Stimulated activated naive B cell treated with anti-CD40 and anti-IgM and Interleukin-4, amounts not matched to agents 10 μg/mL and 1 μg/mL and 100 μg/mL, for 72 hours (primary cell): ENCODE results near the gene ARHGEF7.
A peak's percentile ranks its signal among the peaks of the same experiment; 100 is the strongest.

Source experiments
- ATAC-seq, 2 donors: fragments of 150-1000 bp; cut with Tn5 transposase; replicated peaks; 2 replicates each; pipeline ENCODE4 v1.10.0; 2021; ENCODE audit warnings: moderate library complexity in 1 of 2
- DNase-seq: peaks from one replicate; pipeline ENCODE4 v3.0.0; 2021
- H3K27ac Mint-ChIP-seq: one replicate; pipeline ENCODE4 v1.8.0; 2022; ENCODE audit warnings: mild to moderate bottlenecking, mixed read lengths
- H3K27me3 Mint-ChIP-seq, 2 donors: one replicate each; pipeline ENCODE4 v1.8.0; 2022; ENCODE audit warnings: mixed read lengths in 2 of 2
- H3K36me3 Mint-ChIP-seq, 2 donors: one replicate each; pipeline ENCODE4 v1.8.0; 2022; ENCODE audit warnings: mixed read lengths in 2 of 2, mild to moderate bottlenecking in 1 of 2
- H3K4me1 Mint-ChIP-seq, 2 donors: one replicate each; pipeline ENCODE4 v1.8.0; 2022; ENCODE audit warnings: mixed read lengths in 2 of 2, mild to moderate bottlenecking in 1 of 2
- H3K4me3 Mint-ChIP-seq, 2 donors: one replicate each; pipeline ENCODE4 v1.8.0; 2022; ENCODE audit warnings: mild to moderate bottlenecking in 2 of 2, mixed read lengths in 2 of 2, moderate library complexity in 1 of 2
- H3K9me3 Mint-ChIP-seq, 2 donors: one replicate each; pipeline ENCODE4 v1.8.0; 2022; ENCODE audit warnings: mixed read lengths in 2 of 2, mild to moderate bottlenecking in 1 of 2

Gene ARHGEF7

DNA sequence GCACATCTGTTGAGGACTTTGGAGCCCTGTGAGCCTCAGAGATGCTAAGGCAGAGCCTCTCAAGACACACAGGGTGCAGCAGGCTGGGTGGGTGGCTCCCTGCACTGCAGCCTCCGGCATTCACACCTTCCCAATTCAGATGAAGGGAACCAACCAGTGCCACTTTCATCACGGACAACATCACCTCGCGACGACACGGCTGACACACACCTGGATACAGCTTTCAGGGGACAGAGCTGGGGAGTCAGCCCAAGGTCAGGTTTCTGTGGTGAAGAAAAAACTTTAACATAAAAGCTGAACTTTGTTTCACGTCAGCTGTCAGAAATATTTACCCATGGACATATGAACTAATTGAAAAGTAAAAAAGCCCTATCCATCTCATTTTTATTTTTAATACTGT, 24.9 kb upstream of the ARHGEF7 start:
- ATAC-seq (no peak), DNase-seq (no peak)
- H3K4me3 Mint-ChIP-seq, result no peak overlapping the region
- H3K27me3 Mint-ChIP-seq, result peaks cover 30 to 43% of the 10 kb centered on the region in 2 donors
- H3K4me1 Mint-ChIP-seq, result no peaks in the 10 kb centered on the region
- H3K9me3 Mint-ChIP-seq, result peaks cover 0 to 1% of the 10 kb centered on the region in 2 donors
- H3K36me3 Mint-ChIP-seq, result no peaks in the 10 kb centered on the region
- H3K27ac Mint-ChIP-seq, result no peak overlapping the region

DNA sequence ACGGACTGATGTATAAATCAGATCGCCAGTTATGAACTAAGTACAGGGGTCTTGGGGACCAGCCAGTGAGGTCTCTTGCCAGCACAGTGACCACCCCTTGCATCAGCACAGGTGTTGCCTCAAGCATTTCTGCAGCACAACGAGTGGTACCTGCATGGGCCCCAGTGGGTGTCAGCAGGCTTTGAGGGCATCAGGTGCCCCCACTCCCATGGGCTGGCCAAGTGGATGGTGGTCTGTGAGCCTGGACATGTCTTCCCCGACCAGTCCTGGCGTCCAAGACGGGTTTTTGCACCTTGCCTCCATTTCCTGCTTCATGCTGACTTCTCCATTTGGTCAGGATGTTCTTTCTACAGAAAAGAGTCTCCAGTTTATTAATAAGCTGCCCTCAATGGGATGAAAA, 22.4 kb upstream of the ARHGEF7 start:
- H3K4me3 Mint-ChIP-seq, result no peak overlapping the region
- H3K27me3 Mint-ChIP-seq, result peaks cover 40 to 53% of the 10 kb centered on the region in 2 donors
- no peak overlapping the region for H3K27ac Mint-ChIP-seq
- DNase-seq (no peak), ATAC-seq (no peak)
- H3K9me3 Mint-ChIP-seq, result no peaks in the 10 kb centered on the region
- H3K36me3 Mint-ChIP-seq, result no peaks in the 10 kb centered on the region
- H3K4me1 Mint-ChIP-seq, result no peaks in the 10 kb centered on the region

DNA sequence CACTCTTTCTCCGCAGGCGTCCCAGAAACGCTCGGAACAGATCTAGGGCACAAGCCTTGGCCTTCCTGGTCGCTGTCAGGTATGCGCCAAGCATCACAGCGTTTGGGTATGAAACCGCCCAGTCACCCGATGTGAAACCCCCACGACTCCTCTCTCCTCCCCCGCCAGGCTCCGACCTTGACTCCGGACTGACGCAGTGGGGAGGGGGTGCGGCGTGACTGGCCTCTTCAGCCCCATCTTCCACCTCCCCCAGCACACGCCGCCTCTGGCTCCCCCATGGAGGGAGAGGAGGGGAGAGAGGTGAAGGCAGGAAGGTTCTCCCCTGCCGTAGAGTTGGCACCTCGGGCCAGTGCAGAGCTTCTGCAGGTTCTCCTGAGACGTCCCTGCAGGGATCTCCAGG, 22.0 kb upstream of the ARHGEF7 start:
- Mint-ChIP-seq H3K27me3 (peaks cover 44 to 55% of the 10 kb centered on the region in 2 donors), H3K36me3 (no peaks in the 10 kb centered on the region), H3K9me3 (no peaks in the 10 kb centered on the region), H3K4me1 (no peaks in the 10 kb centered on the region), H3K27ac (no peak overlapping the region), H3K4me3 (no peak overlapping the region)
- ATAC-seq (no peak), DNase-seq (no peak)

DNA sequence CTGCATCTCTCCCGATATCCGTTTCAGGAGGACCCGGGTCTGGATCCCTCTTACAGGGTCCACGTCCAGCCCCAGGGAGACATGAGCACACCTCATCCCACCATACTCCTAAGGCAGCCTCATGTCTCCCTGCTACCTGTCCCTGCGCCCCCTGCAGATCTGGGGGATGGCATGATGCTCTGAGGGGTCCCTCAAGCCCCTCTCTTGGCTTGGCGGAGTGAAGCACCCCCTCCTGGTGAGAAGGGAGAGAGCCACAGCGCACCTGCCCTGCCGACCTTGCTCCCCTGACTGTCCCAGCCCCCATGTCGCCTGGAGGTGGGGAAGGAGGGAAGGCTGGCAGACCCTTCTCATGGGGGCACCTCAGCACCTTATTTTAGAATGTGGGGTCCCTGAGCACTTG, 21.5 kb upstream of the ARHGEF7 start:
- no peak overlapping the region for H3K27ac Mint-ChIP-seq
- H3K9me3 Mint-ChIP-seq, result no peaks in the 10 kb centered on the region
- no peaks in the 10 kb centered on the region for H3K36me3 Mint-ChIP-seq
- H3K27me3 Mint-ChIP-seq, result peaks cover 49 to 59% of the 10 kb centered on the region in 2 donors
- H3K4me3 Mint-ChIP-seq, result no peak overlapping the region
- DNase-seq (no peak), ATAC-seq (no peak)
- H3K4me1 Mint-ChIP-seq, result no peaks in the 10 kb centered on the region

DNA sequence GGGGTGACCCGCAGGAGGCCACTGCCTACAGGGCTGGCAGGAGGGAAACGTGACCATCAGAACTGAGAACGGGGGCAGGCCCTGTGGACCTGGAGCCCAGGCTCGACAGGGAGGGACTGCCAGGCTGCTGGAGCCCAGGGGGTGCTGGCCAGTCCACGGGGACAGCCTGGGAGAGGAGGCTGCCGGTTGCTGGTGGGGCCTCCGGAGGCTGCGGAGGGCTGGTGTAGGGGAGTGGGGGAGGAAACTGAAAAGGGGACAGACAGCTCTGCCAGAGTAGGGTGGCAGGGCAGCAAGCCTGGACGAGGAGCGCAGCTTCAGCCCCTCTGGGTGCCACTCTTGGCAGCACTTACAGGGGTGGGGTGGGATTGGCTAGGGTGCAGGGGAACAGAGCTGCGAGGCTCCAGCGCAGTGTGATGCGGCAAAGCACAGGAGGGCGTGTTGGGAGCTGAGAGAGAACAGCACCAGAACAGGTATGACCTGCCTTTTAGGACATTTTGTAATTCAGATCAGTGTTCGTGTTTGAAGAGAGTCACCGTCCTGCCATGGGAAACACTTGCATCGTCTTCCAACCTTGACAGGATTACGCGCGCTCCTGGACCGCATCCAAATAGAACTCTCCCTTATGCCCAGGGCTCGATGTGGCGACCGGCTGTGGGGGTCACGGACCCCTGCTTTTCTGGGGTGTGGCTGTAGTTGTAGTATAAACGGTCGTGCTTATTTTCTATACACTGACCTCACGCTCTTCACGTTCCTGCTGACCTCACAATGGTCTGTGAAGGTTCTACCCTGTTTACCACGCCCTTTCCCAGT, 19.9 kb upstream of the ARHGEF7 start:
- Mint-ChIP-seq H3K36me3 (peaks cover 0 to 2% of the 10 kb centered on the region in 2 donors), H3K9me3 (no peaks in the 10 kb centered on the region), H3K27me3 (peaks cover 63 to 74% of the 10 kb centered on the region in 2 donors), H3K4me3 (no peak overlapping the region), H3K4me1 (no peaks in the 10 kb centered on the region), H3K27ac (no peak overlapping the region)
- DNase-seq (no peak), ATAC-seq (no peak)

DNA sequence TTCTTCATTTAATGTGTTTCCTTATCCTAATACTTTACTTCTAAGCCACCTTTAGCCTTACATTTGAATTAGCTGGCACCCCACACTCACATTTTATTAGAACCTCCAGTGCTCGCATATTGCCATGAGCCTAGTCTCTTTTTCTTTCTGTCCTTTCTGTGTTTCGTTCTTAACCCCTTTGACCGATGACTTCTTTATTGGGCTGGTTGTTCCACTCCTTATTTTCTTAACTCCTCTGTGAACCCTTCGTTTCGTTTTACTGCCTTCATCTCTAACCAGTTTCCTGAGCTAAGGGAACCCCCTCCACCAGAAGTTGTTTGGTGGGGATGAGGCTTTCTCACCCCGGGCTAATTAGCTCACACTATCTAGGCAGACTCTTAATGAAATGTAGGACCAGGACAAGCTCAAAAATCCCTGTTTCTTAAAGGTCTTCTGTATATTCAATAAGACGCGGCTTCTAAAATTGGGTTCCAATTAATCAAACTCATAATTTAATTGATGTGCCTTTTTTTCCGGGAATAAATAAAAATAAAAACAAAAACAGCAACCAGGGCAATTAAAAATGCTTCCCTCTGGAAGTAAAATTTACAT, 19.1 kb upstream of the ARHGEF7 start:
- DNase-seq, result no peak
- H3K27me3 Mint-ChIP-seq, result peaks cover 67 to 77% of the 10 kb centered on the region in 2 donors
- no peak overlapping the region for H3K27ac Mint-ChIP-seq
- H3K4me1 Mint-ChIP-seq, result no peaks in the 10 kb centered on the region
- H3K9me3 Mint-ChIP-seq, result no peaks in the 10 kb centered on the region
- H3K4me3 Mint-ChIP-seq, result no peak overlapping the region
- peaks cover 0 to 2% of the 10 kb centered on the region in 2 donors for H3K36me3 Mint-ChIP-seq
- ATAC-seq, result no peak

DNA sequence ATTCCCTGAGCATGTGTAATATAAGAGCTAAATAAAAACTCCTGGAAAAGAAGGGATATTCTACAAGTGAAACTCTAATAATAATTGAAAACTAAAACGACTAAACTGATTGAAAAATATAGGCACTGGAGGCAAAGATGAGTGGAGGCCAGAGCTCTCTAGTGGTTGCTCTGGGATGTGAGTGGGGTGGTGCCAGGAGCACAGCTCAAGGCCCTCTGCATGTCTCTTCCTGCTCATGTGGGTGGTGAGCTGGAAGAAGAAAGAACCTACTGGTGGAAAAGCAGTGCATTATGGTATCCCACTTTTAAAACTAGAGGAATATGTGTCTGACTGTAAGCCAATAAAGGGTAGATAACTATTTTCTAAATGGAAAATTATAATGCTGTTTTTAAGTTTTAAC, 15.8 kb upstream of the ARHGEF7 start:
- DNase-seq (no peak), ATAC-seq (no peak)
- Mint-ChIP-seq H3K27me3 (peaks cover 74 to 86% of the 10 kb centered on the region in 2 donors), H3K27ac (no peak overlapping the region), H3K9me3 (peaks cover 15 to 16% of the 10 kb centered on the region in 2 donors), H3K4me1 (no peaks in the 10 kb centered on the region), H3K4me3 (no peak overlapping the region), H3K36me3 (peaks cover 11 to 14% of the 10 kb centered on the region in 2 donors)

DNA sequence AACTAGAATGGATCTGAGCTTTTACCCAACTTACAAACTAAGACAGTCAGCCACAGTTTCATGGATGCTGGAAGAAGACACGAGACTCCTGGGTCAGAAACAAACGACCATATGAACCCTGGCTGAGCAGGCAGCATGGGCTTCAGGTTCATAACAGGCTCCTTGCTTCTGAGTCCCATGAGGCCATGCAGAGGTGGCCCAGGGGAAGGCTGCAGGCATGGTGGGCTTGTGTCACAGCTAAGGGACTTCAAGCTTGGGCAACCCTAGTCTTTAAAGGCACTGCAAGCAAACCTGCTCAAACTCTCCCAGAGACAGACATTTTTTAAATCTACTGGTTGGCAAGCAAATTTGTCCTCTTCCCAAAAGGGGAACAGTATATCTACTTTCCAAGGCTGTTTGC, 5.1 kb upstream of the ARHGEF7 start:
- Mint-ChIP-seq H3K4me1 (peaks cover 5 to 10% of the 10 kb centered on the region in 2 donors), H3K4me3 (no peak overlapping the region), H3K9me3 (peaks cover 4 to 5% of the 10 kb centered on the region in 2 donors), H3K36me3 (no peaks in the 10 kb centered on the region), H3K27ac (no peak overlapping the region), H3K27me3 (peaks cover 61 to 88% of the 10 kb centered on the region in 2 donors)
- ATAC-seq, result no peak
- no peak for DNase-seq

DNA sequence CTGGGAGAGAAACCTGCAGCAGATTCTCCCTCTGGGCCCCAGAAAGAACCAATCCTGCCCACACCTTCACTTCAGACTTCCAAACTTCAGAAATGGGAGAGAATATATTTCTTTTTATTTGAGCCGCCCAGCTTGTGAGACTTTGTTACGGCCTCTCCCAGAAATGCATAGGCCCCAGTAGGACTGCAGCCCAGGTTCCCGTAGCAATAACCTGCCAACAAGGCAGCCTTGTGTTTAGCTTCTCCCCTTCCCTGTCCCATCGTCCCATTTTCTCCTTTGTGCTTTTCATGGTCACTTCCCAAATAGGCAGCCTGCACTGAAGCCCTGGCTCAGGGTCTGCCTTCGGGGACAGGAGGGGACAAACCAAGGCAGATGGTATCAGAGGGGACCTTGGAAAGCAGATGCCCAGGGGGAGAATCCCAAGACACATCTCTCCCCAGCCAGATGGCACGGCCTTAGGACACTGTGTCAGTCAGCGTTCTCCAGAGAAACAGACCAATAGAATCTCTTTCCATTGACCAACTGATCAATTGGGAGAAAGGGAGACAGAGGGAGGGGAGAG, 3.7 kb upstream of the ARHGEF7 start:
- no peak for ATAC-seq
- Mint-ChIP-seq H3K4me3 (no peak overlapping the region), H3K9me3 (no peaks in the 10 kb centered on the region), H3K27ac (no peak overlapping the region), H3K27me3 (peaks cover 62 to 82% of the 10 kb centered on the region in 2 donors), H3K4me1 (peaks cover 9 to 16% of the 10 kb centered on the region in 2 donors), H3K36me3 (no peaks in the 10 kb centered on the region)
- DNase-seq, result no peak

DNA sequence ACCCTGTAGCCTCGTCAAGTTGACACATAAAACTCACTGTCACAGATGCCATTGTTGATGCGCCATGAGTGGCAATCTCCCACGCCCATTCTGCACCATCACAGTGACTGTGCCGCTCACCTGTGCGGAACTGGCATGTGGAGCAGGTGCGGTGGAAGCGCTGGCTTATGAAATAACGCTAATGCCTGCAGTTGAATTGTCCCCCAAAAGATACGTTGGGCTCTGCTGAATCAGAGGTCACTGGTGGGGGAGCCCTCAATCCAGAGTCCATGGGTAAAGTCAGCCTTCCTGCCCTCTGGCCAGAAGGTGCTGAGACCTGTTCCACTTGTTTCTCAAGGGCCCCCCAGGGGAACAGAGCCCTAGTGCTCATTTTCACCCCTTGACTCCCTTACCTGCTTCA, 2.9 kb upstream of the ARHGEF7 start:
- Mint-ChIP-seq H3K9me3 (no peaks in the 10 kb centered on the region), H3K27me3 (peaks cover 55 to 79% of the 10 kb centered on the region in 2 donors), H3K27ac (no peak overlapping the region), H3K4me1 (peaks cover 9 to 16% of the 10 kb centered on the region in 2 donors), H3K36me3 (no peaks in the 10 kb centered on the region), H3K4me3 (no peak overlapping the region)
- ATAC-seq (no peak), DNase-seq (no peak)

DNA sequence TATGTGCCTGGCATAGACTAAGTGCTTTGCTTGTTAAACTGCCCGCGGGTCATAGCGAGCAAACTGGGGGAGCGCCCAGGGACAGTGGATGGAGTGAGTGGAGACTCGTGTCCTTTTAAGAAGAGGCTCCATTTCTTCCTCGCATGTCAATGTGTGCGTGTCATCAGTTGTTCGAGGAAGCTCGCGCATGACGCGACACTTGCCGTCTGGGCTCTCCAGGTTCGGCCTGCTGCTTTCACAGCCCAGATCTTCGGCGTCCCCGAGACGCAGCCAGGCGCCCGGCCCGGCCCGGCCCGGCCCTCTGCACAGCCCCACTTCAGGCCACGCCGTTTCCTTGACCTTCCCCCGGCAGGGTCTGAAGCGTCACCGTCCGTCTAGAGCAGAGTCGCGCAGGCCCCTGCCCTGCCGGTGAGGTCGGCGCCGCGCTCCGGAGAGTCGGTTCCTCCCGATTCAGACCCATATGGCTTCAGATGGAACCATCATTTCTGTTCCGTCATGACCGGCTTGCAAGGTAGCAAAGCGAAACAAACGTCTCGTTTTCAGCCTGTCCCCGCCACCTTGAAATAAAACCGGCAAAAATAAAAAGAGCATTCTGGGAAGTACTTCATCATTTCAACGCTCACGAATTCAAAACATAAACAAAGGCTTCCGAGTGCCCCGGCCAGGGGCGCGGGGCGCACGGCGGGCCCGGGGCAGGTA, 599 bp upstream of the ARHGEF7 start:
- Mint-ChIP-seq H3K27ac (peak overlapping the region; percentile 68), H3K27me3 (peaks cover 52 to 81% of the 10 kb centered on the region in 2 donors), H3K4me3 (peak overlapping the region; percentile 89 to 91)

DNA sequence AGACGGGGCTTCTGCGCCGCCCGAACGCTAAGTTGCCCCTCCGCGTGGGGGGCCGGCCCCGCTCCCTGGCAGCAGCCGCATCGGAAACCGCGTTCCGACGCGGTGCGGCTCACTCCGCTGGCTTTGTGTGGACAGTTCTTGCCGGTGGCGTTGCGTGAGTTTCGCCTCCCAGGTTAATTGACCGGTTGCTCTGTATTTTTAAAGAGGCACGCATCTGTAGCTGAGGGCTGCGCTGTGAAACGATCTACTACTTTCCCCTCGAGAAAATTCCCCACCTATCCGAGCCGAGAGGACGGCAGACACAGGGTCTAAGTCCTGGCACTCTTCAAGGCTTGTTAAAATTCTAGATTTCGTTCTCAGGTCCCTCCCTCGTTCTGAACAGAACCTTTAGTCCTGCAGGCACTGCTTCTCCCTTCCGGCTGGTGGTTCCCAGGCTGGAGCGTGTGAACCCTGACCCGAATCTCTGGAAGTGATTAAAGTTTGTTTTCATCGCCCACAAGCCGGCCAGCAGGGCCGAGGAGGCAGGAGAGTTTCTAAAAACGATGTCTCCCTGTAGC, 933 bp downstream of the ARHGEF7 start:
- DNase-seq, result no peak
- peak overlapping the region; percentile 79 to 83 for H3K4me3 Mint-ChIP-seq

More for the DNA sequence above, 599 bp upstream of the ARHGEF7 start:
- peaks cover 9 to 16% of the 10 kb centered on the region in 2 donors for H3K4me1 Mint-ChIP-seq
- ATAC-seq (peak; percentile 63 to 71), DNase-seq (no peak)
- no peaks in the 10 kb centered on the region for H3K36me3 Mint-ChIP-seq
- no peaks in the 10 kb centered on the region for H3K9me3 Mint-ChIP-seq

DNA sequence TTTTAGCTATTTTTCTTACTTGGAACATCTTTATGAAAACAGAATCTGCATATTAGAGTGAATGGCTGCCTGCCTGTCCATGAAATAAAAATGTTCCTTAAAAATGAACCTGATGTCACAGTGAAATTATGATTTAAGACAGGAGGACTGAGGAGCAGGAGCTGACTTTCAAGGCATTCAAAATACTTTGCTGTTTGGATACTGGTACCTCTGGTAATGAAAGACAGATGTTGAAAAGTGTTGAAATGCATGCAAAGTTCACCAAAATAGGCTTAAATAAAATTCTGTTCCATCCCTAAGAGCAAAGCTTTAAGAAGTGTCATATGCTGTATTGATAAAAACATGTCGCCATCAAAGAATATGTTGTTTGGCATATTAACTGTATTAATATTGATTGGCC, 1.7 kb downstream of the ARHGEF7 start:
- Mint-ChIP-seq H3K27ac (no peak overlapping the region), H3K9me3 (no peaks in the 10 kb centered on the region), H3K4me3 (no peak overlapping the region), H3K4me1 (peaks cover 11 to 16% of the 10 kb centered on the region in 2 donors), H3K36me3 (no peaks in the 10 kb centered on the region), H3K27me3 (peaks cover 56 to 76% of the 10 kb centered on the region in 2 donors)
- ATAC-seq, result no peak
- no peak for DNase-seq

More for the DNA sequence above, 933 bp downstream of the ARHGEF7 start:
- H3K27me3 Mint-ChIP-seq, result peaks cover 56 to 77% of the 10 kb centered on the region in 2 donors
- H3K36me3 Mint-ChIP-seq, result no peaks in the 10 kb centered on the region
- no peak for ATAC-seq
- peak overlapping the region; percentile 65 for H3K27ac Mint-ChIP-seq
- peaks cover 11 to 16% of the 10 kb centered on the region in 2 donors for H3K4me1 Mint-ChIP-seq
- no peaks in the 10 kb centered on the region for H3K9me3 Mint-ChIP-seq

DNA sequence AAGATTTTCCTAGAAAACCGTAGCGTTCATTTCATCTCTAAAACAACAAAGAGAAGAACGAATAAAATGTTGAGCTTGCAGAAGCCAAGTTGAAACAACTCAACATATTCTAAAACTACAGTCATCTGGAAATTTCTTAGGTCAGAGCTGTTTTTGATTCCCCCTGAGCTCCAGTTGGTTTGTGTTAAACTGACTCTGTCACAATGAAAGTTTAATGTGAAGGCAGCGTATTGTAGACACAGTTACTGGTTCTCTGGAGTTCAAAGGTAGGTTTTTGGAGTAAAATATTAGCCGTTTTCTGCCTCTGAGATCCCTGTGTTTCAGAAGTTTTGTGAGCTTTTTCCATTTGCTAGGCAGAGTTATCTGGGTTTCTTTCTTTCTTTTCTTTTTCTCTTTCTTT, 2.2 kb downstream of the ARHGEF7 start:
- Mint-ChIP-seq H3K27me3 (peaks cover 56 to 76% of the 10 kb centered on the region in 2 donors), H3K4me3 (no peak overlapping the region), H3K9me3 (no peaks in the 10 kb centered on the region)

More for the DNA sequence above, 2.2 kb downstream of the ARHGEF7 start:
- ATAC-seq (no peak), DNase-seq (no peak)
- no peak overlapping the region for H3K27ac Mint-ChIP-seq
- no peaks in the 10 kb centered on the region for H3K36me3 Mint-ChIP-seq
- H3K4me1 Mint-ChIP-seq, result peaks cover 11 to 16% of the 10 kb centered on the region in 2 donors
